Measurements from ENCODE around the gene SLC8A2. TPM values are rescaled to one million over a fixed set of nuclear protein-coding genes. Genes with fewer than 3 reads are reported as not detected.

Gene SLC8A2
- total and polyA plus RNA-seq, 2 experiments from 2014 or later, result 0.86 to 10.0 TPM

- Histone ChIP-seq H3K4me1 (ENCODE audit: insufficient read depth) (no peaks in the 10 kb centered on the region; the same call in 1 of the 2 replicates), H3K79me2 (replicated peaks; ENCODE audit: insufficient read depth) (no peaks in the 10 kb centered on the region), H3K9me2 (ENCODE audit: insufficient read depth) (no peaks in the 10 kb centered on the region), H3K27me3 (ENCODE audit: insufficient read depth) (no peaks in the 10 kb centered on the region), H3K4me2 (no peak overlapping the region), H2AFZ (no peak overlapping the region), H3F3A (replicated peaks; ENCODE audit: low read depth) (peaks cover 2% of the 10 kb centered on the region; the same call in 1 of the 2 replicates), H3K4me3 (no peak overlapping the region), H3K27ac (ENCODE audit: low read depth) (no peak overlapping the region), H4K20me1 (replicated peaks; ENCODE audit: insufficient read depth) (no peaks in the 10 kb centered on the region), H3K36me3 (ENCODE audit: insufficient read depth) (no peaks in the 10 kb centered on the region)
- DNase-seq (ENCODE audit: low spot score) (no peak), ATAC-seq (no peak)
- peaks cover 17% of the 10 kb centered on the region; the same call in 2 of the 3 replicates for H3K4me1 Mint-ChIP-seq
- peaks cover 18% of the 10 kb centered on the region for H3K27me3 Mint-ChIP-seq (ENCODE audit: insufficient read depth, low read depth, poor library complexity)
- no peaks in the 10 kb centered on the region for H3K9me3 Mint-ChIP-seq
- no peak overlapping the region for H3K4me3 Mint-ChIP-seq
- H3K27ac Mint-ChIP-seq, result no peak overlapping the region
- TF ChIP-seq STAT1 (IDR thresholded peaks at IDR 0.05; ENCODE audit: unreplicated experiment) (no peak), EZH2phosphoT487 (IDR thresholded peaks at IDR 0.05; ENCODE audit: unreplicated experiment) (no peak), POLR2AphosphoS5 (IDR thresholded peaks at IDR 0.05; ENCODE audit: low read depth) (no peak), CREB1 (CRISPR knock-in tag; IDR thresholded peaks at IDR 0.05; ENCODE audit: low read depth) (no peak), ZNF114 (CRISPR knock-in tag; IDR thresholded peaks at IDR 0.05) (no peak), ZNF331 (CRISPR knock-in tag; IDR thresholded peaks at IDR 0.05; ENCODE audit: low read depth) (no peak), CTCF (conservative IDR thresholded peaks at IDR 0.05; ENCODE audit: low read depth in 2 of 2) (no peak), JUNB (IDR thresholded peaks at IDR 0.05; ENCODE audit: unreplicated experiment) (no peak), EZH2 (IDR thresholded peaks at IDR 0.05; ENCODE audit: low read depth, unreplicated experiment) (no peak), REST (IDR thresholded peaks at IDR 0.05; ENCODE audit: unreplicated experiment) (no peak), ETS1 (IDR thresholded peaks at IDR 0.05) (no peak), ZNF462 (CRISPR knock-in tag; IDR thresholded peaks at IDR 0.05) (no peak), NANOG (IDR thresholded peaks at IDR 0.05; ENCODE audit: borderline replicate concordance) (no peak)
- H3K36me3 Mint-ChIP-seq (ENCODE audit: low read depth), result 0 out of 3 replicates have a peak, but pooled peaks cover 3% of the 10 kb centered on the region
Measured at GRCh38 chr19:47487551-47488515, 16.1 kb upstream of the SLC8A2 start.
